Loucy (cell line): ENCODE data around the gene PDGFC.

Source experiments
- CTCF ChIP-seq: fragments of 200-600 bp; sonication (generic); conservative IDR thresholded peaks from 2 replicates; pipeline ENCODE4 v1.5.1; 2014; ENCODE audit warnings: mild to moderate bottlenecking, antibody characterized with exemption, low read length
- EZH2phosphoT487 ChIP-seq: fragments of 200-600 bp; IDR thresholded peaks from 2 replicates; pipeline ENCODE4 v1.6.1; 2018; ENCODE audit warnings: antibody characterized with exemption, mild to moderate bottlenecking, moderate library complexity, borderline replicate concordance

DNA sequence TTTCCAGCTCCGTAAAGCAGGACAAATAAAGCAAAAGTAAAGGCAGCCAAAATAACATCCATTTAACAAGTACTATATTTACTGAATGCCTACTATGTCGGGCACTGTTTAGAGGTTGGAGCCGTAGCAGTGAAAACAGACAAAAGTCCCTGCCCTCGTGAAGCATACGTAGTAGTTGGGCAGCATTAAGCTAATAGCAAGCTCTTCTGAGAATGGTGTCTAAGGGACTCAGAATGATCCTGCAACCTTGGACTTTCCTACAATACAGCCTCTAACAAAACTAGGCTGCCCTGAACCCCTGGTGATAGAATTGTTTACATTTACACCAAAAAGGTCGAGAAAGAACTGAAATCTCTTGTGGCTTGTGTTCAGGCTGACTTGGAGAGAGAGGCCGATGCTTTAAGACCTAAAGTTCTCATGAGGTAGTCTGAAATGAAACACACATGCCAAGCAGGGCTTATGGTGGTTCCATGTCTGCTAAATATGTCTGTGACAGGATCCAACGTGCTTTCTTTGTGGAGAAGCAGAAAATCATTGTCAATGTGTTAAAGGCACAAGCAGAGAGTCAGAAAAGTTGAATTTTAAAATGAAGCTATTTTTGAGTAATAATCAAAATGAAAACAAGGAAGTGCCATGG, 898 bp upstream of the PDGFC start:
- no peak for TF ChIP-seq CTCF
- no peak for TF ChIP-seq EZH2phosphoT487
